B cell (primary cell): Measurements from ENCODE around the gene SPTB. TPM values are rescaled to one million over a fixed set of nuclear protein-coding genes. Genes with fewer than 3 reads are reported as not detected.

Experiments
- ATAC-seq: fragments of 200-7000 bp; cut with Tn5 transposase; one replicate; pipeline ENCODE4 v1.10.0; 2021; ENCODE audit warnings: low read depth, mild to moderate bottlenecking, moderate number of reproducible peaks, moderate library complexity
- CTCF ChIA-PET: fragments of 350-600 bp; sonication (Branson Sonifier 250); formaldehyde crosslinking; loops from one replicate; lab custom pipeline; 2021; ENCODE audit warnings: antibody characterized with exemption, inconsistent platforms; lab: Charles Lee
- POLR2A ChIA-PET: fragments of 350-600 bp; sonication (Branson Sonifier 250); formaldehyde crosslinking; loops from one replicate; lab custom pipeline; 2021; ENCODE audit warnings: antibody characterized with exemption; lab: Charles Lee
- DNase-seq: peaks from one replicate; pipeline ENCODE4 v3.0.0; 2013
- H2AFZ ChIP-seq: 2 replicates; pipeline ENCODE4 v1.6.1; 2012; ENCODE audit warnings: mild to moderate bottlenecking, low read depth, low read length; ENCODE audit not compliant: insufficient read depth, poor library complexity, severe bottlenecking
- H3K27ac ChIP-seq, 2 donors: 1 replicate in 1 of 2; 2 replicates in 1 of 2; pipeline ENCODE4 v1.5.1; 2012 to 2013; ENCODE audit warnings: low read length in 2 of 2, mild to moderate bottlenecking in 2 of 2, moderate library complexity in 1 of 2
- H3K27me3 ChIP-seq, 4 experiments: fragments of 200-600 bp in 1 of 4; sonication (generic) in 1 of 4; replicated peaks in 1 of 4; 1 replicate in 2 of 4; 2 replicates in 2 of 4; pipeline versions ENCODE4 v1.6.1 to v1.7.0; 2013 to 2016; ENCODE audit warnings: low read length in 3 of 4, mild to moderate bottlenecking in 2 of 4, mixed read lengths in 1 of 4, moderate library complexity in 1 of 4; ENCODE audit not compliant: insufficient read depth in 4 of 4, control insufficient read depth in 3 of 4; ENCODE audit errors: control extremely low read depth in 1 of 4
- H3K36me3 ChIP-seq, 2 experiments: replicated peaks in 1 of 2; 1 replicate in 1 of 2; 2 replicates in 1 of 2; pipeline versions ENCODE4 v1.6.1 to v1.7.1; 2013; ENCODE audit warnings: low read length in 1 of 2; ENCODE audit not compliant: insufficient read depth in 2 of 2, control insufficient read depth in 1 of 2; ENCODE audit errors: control extremely low read depth in 1 of 2, extremely low read depth in 1 of 2
- H3K4me1 ChIP-seq, 2 donors: fragments of 200-600 bp in 1 of 2; sonication (generic) in 1 of 2; 1 replicate in 1 of 2; 2 replicates in 1 of 2; pipeline versions ENCODE4 v1.5.1 to v1.6.1; 2013 to 2017; ENCODE audit warnings: low read length in 2 of 2; ENCODE audit not compliant: control insufficient read depth in 2 of 2, insufficient read depth in 2 of 2
- H3K4me2 ChIP-seq: replicated peaks from 2 replicates; pipeline ENCODE3; 2012; ENCODE audit warnings: mild to moderate bottlenecking, low read depth, low read length; ENCODE audit not compliant: poor library complexity, severe bottlenecking
- H3K4me3 ChIP-seq, 5 experiments: fragments of 200-600 bp in 1 of 5; sonication (generic) in 1 of 5; 1 replicate in 3 of 5; 2 replicates in 2 of 5; pipeline versions ENCODE4 v1.5.1 to v1.7.0; 2011 to 2016; ENCODE audit warnings: low read length in 4 of 5, mild to moderate bottlenecking in 4 of 5, low read depth in 2 of 5, control low read depth in 1 of 5, moderate library complexity in 1 of 5; ENCODE audit not compliant: insufficient read depth in 1 of 5; ENCODE audit errors: control extremely low read depth in 1 of 5, extremely low read depth in 1 of 5
- H3K79me2 ChIP-seq: fragments of 200-600 bp; sonication (generic); one replicate; pipeline ENCODE4 v1.6.0; 2016; ENCODE audit warnings: low read length; ENCODE audit not compliant: control insufficient read depth, insufficient read depth
- H3K9ac ChIP-seq: fragments of 200-600 bp; sonication (generic); 2 replicates; pipeline ENCODE4 v1.6.1; 2017; ENCODE audit warnings: mild to moderate bottlenecking, low read length, moderate library complexity
- H3K9me3 ChIP-seq, 3 donors: one replicate each; pipeline versions ENCODE4 v1.6.1 to v1.7.1; 2013; ENCODE audit warnings: low read length in 2 of 3; ENCODE audit not compliant: control insufficient read depth in 2 of 3, insufficient read depth in 1 of 3; ENCODE audit errors: control extremely low read depth in 1 of 3
- H4K20me1 ChIP-seq: 2 replicates; pipeline ENCODE4 v1.6.0; 2012; ENCODE audit warnings: mild to moderate bottlenecking, low read length; ENCODE audit not compliant: insufficient read depth, control insufficient read depth, poor library complexity, severe bottlenecking
- H3K27ac Mint-ChIP-seq: one replicate; pipeline ENCODE4 v1.8.0; 2021; ENCODE audit warnings: mixed read lengths
- H3K27me3 Mint-ChIP-seq: one replicate; pipeline ENCODE4 v1.8.0; 2021; ENCODE audit warnings: mixed read lengths
- H3K4me1 Mint-ChIP-seq: one replicate; pipeline ENCODE4 v1.8.0; 2021; ENCODE audit warnings: mixed read lengths
- H3K4me3 Mint-ChIP-seq: one replicate; pipeline ENCODE4 v1.8.0; 2021; ENCODE audit warnings: mixed read lengths
- H3K9me3 Mint-ChIP-seq: one replicate; pipeline ENCODE4 v1.8.0; 2022; ENCODE audit warnings: mixed read lengths; ENCODE audit not compliant: insufficient read depth
- CTCF ChIP-seq: fragments of 200-600 bp; IDR thresholded peaks from one replicate; pipeline ENCODE4 v1.8.0; 2022; ENCODE audit warnings: antibody characterized with exemption, mild to moderate bottlenecking
- EZH2 ChIP-seq: IDR thresholded peaks from 2 replicates; pipeline ENCODE4 v1.6.1; 2012; ENCODE audit warnings: borderline replicate concordance, low read depth, mild to moderate bottlenecking, moderate library complexity, low read length; ENCODE audit not compliant: insufficient read depth, poor library complexity, severe bottlenecking
- WGBS: methylation state at CpG from one replicate; pipeline ENCODE4 v1.1.5; 2013; ENCODE audit warnings: missing lambda C conversion rate; ENCODE audit not compliant: insufficient coverage; 5-methylcytosine and 5-hydroxymethylcytosine counted together
- intact Hi-C: fragments of 100-400 bp; cut with micrococcal nuclease; formaldehyde crosslinking; loops from one replicate; pipeline ENCODE4 v1.10.0; 2022
- polyA plus RNA-seq: library from polyadenylated mRNA; depleted of rRNA; stranded (reverse); fragments of >200 nt; gene quantifications from 2 replicates; pipeline ENCODE4 v1.2.3, GENCODE V29; 2012
- total RNA-seq, 2 donors: library from RNA; stranded (reverse); fragments of 120-200 nt in 1 of 2; gene quantifications; 1 replicate in 1 of 2; 2 replicates in 1 of 2; pipeline versions ENCODE4 v1.2.3 to v1.2.4, GENCODE V29; 2013 to 2022

The SPTB gene
- total and polyA plus RNA-seq, 2 donors (not counting 1 experiment from before 2014, with no cell fraction given) = 0.12 TPM; not detected in 1

GRCh38 chr14:64770751-64771150 is 109.0 kb downstream of the SPTB start:
- Histone ChIP-seq H3K4me2 (no peak overlapping the region), H3K36me3 (no peaks in the 10 kb centered on the region), H3K79me2 (no peaks in the 10 kb centered on the region), H3K9ac (no peak overlapping the region), H4K20me1 (no peaks in the 10 kb centered on the region), H3K27ac (no peak overlapping the region), H3K4me1 (no peaks in the 10 kb centered on the region), H3K27me3 (no peaks in the 10 kb centered on the region), H3K4me3 (no peak overlapping the region), H2AFZ (no peak overlapping the region), H3K9me3 (no peaks in the 10 kb centered on the region)
- POLR2A ChIA-PET = no interaction called here
- Mint-ChIP-seq H3K4me3 (no peak overlapping the region), H3K27ac (no peak overlapping the region), H3K27me3 (no peaks in the 10 kb centered on the region), H3K9me3 (no peaks in the 10 kb centered on the region), H3K4me1 (no peaks in the 10 kb centered on the region)
- WGBS = 97% methylated on average over 18 of the region's 18 CpGs
- intact Hi-C loops = no loop called here
- TF ChIP-seq CTCF (no peak), EZH2 (no peak)
- ATAC-seq (no peak), DNase-seq (no peak)
- CTCF ChIA-PET = no interaction called here

GRCh38 chr14:64769096-64770020 is 110.3 kb downstream of the SPTB start:
- Histone ChIP-seq H4K20me1 (no peaks in the 10 kb centered on the region), H3K9me3 (no peaks in the 10 kb centered on the region), H3K4me2 (no peak overlapping the region), H2AFZ (no peak overlapping the region), H3K79me2 (no peaks in the 10 kb centered on the region), H3K9ac (no peak overlapping the region), H3K36me3 (no peaks in the 10 kb centered on the region), H3K4me3 (no peak overlapping the region), H3K27ac (no peak overlapping the region), H3K27me3 (peaks cover 0 to 7% (median 2%) of the 10 kb centered on the region in 4 experiments), H3K4me1 (peaks cover 4% of the 10 kb centered on the region in 2 donors)
- no peak for DNase-seq
- no peak overlapping the region for H3K27ac Mint-ChIP-seq
- no peaks in the 10 kb centered on the region for H3K9me3 Mint-ChIP-seq
- peaks cover 4% of the 10 kb centered on the region for H3K4me1 Mint-ChIP-seq
- ChIA-PET POLR2A (no interaction called here), CTCF (interaction anchor here (1.4 kb wide), 1 partner anchor 32 kb away, joined by 3 read pairs; no protein-coding TSS in a partner anchor)
- WGBS = 96% methylated on average over 12 of the region's 17 CpGs
- H3K4me3 Mint-ChIP-seq = no peak overlapping the region
- no peak for ATAC-seq
- intact Hi-C loops = no loop called here
- peaks cover 3% of the 10 kb centered on the region for H3K27me3 Mint-ChIP-seq
- TF ChIP-seq EZH2 = no peak
- no peak for TF ChIP-seq CTCF
